ENCODE results near the gene TRMT2B.

Gene TRMT2B

DNA sequence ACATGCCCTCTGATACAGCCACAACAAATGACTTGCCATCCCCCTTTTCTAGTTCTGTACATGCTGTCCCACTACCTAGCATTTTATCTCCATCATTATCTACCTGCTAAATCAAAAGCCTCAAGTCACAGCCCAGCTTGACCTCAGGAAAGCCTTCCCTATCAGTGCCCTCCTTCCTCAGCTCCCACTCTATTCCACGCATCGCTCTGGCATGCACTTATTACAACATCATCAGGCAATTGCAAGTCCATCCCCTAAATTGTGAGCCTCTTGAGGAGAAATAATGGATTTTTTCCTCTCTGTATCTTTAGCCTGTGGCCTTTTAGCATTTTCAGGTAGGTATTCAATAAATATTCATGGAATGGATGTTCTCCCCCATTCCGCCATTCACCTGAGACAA, 76.7 kb downstream of the TRMT2B start:
- H3K4me3 Mint-ChIP-seq = no peak overlapping the region
- H3K4me1 Mint-ChIP-seq = no peaks in the 10 kb centered on the region
- no peaks in the 10 kb centered on the region for H3K9me3 Mint-ChIP-seq
- DNase-seq = no peak
- ATAC-seq = no peak
- no peak overlapping the region for H3K27ac Mint-ChIP-seq
- H3K27me3 Mint-ChIP-seq = no peaks in the 10 kb centered on the region

GRCh38 chrX:100973411-100973810, 78.5 kb downstream of the TRMT2B start:
- Mint-ChIP-seq H3K4me3 (no peak overlapping the region), H3K27ac (no peak overlapping the region), H3K4me1 (no peaks in the 10 kb centered on the region), H3K27me3 (no peaks in the 10 kb centered on the region), H3K9me3 (no peaks in the 10 kb centered on the region)
- no peak for DNase-seq
- no peak for ATAC-seq

- Mint-ChIP-seq H3K4me3 (no peak overlapping the region), H3K27ac (no peak overlapping the region), H3K9me3 (no peaks in the 10 kb centered on the region), H3K4me1 (no peaks in the 10 kb centered on the region), H3K27me3 (no peaks in the 10 kb centered on the region)
- DNase-seq (no peak), ATAC-seq (no peak)
These were observed 82.0 kb downstream of the TRMT2B start for GRCh38 chrX:100969936-100970335.

DNA sequence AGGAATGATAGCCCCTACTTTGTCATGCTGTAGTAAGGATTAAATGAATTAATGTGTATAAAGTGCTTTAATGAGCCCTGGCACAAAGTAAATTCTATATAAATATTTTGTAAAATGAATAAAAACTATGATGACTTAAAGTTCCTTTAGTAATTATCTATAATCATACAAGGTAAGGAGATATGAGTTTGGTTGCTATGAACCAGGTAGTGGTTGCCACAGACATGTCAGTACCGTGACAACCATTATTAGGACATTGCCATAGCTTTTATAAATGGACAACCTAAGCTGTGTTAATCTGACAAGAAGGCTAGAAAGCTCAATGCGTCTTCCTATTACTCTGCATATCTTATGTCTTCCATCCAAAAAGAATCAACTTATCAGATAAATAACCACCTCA, 82.5 kb downstream of the TRMT2B start, which contains the start of gene ARL13A:
Gene ARL13A (plus strand): TSS at position 301 of the 400 bp plus-strand sequence. CDS start 3,982 bp downstream, outside the sequence.
- no peaks in the 10 kb centered on the region for H3K27me3 Mint-ChIP-seq

DNA sequence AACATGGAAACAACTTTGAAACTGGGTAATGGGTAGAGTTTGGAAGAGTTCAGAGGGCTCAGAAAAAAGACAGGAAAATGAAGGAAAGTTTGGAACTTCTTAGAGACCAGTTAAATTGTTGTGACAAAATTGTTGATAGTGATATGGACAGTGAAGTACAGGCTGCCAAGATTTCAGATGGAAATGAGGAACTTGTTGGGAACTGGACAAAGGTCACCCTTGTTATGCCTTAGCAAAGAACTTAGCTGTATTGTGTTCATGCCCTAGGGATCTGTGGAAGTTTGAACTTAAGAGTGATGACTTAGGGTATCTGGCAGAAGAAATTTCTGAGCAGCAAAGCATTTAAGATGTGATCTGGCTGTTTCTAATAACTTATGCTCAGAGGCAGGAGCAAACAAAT, 87.5 kb downstream of the TRMT2B start:
- H3K27me3 Mint-ChIP-seq = no peaks in the 10 kb centered on the region
- ATAC-seq (no peak), DNase-seq (no peak)
- no peaks in the 10 kb centered on the region for H3K9me3 Mint-ChIP-seq
- no peaks in the 10 kb centered on the region for H3K4me1 Mint-ChIP-seq
- H3K27ac Mint-ChIP-seq = no peak overlapping the region
- no peak overlapping the region for H3K4me3 Mint-ChIP-seq

More for the DNA sequence above, 82.5 kb downstream of the TRMT2B start, which contains the start of gene ARL13A:
- no peak for DNase-seq
- Mint-ChIP-seq H3K9me3 (no peaks in the 10 kb centered on the region), H3K4me1 (no peaks in the 10 kb centered on the region), H3K27ac (no peak within 1 kb of the TSS), H3K4me3 (no peak within 1 kb of the TSS)
- ATAC-seq = no peak

- ATAC-seq (no peak), DNase-seq (no peak)
- Mint-ChIP-seq H3K9me3 (no peaks in the 10 kb centered on the region), H3K4me3 (no peak overlapping the region), H3K27ac (no peak overlapping the region), H3K4me1 (no peaks in the 10 kb centered on the region), H3K27me3 (no peaks in the 10 kb centered on the region)
These were observed 89.1 kb downstream of the TRMT2B start for GRCh38 chrX:100962811-100963210.
